OCI-LY1 (cell line): ENCODE measurements around the gene PTPRG.
"Not testable (repeated sequence)": the region's sequence is repeated elsewhere in the genome, so short reads cannot be mapped to it uniquely, and the experiment has no call there.

ENCODE experiments used
- H2AFZ ChIP-seq: fragments of 200-600 bp; sonication (generic), shearing (Covaris generic); 2 replicates; pipeline ENCODE4 v1.6.0; 2014; ENCODE audit warnings: antibody characterized with exemption, mild to moderate bottlenecking, low read length
- H3F3A ChIP-seq: fragments of 200-600 bp; sonication (generic), shearing (Covaris generic); 2 replicates; pipeline ENCODE4 v1.6.0; 2014; ENCODE audit warnings: mild to moderate bottlenecking, antibody characterized with exemption, low read length, moderate library complexity; ENCODE audit not compliant: insufficient read depth
- H3K27ac ChIP-seq: fragments of 200-600 bp; sonication (generic); 2 replicates; pipeline ENCODE4 v1.5.1; 2014; ENCODE audit warnings: low read length, mixed run types, mild to moderate bottlenecking, low read depth; ENCODE audit not compliant: poor library complexity, severe bottlenecking
- H3K27me3 ChIP-seq: fragments of 200-600 bp; sonication (generic); 2 replicates; pipeline ENCODE4 v1.6.0; 2014; ENCODE audit warnings: antibody characterized with exemption, mild to moderate bottlenecking, low read length, moderate library complexity; ENCODE audit not compliant: insufficient read depth
- H3K36me3 ChIP-seq: fragments of 200-600 bp; sonication (generic); 2 replicates; pipeline ENCODE4 v1.6.1; 2014; ENCODE audit warnings: mild to moderate bottlenecking, antibody characterized with exemption, low read length, moderate library complexity, mixed read lengths; ENCODE audit not compliant: insufficient read depth
- H3K4me1 ChIP-seq: fragments of 200-600 bp; sonication (generic); 2 replicates; pipeline ENCODE4 v1.5.1; 2014; ENCODE audit warnings: mild to moderate bottlenecking, low read length, moderate library complexity; ENCODE audit not compliant: insufficient read depth, severe bottlenecking
- H3K4me2 ChIP-seq: fragments of 200-600 bp; sonication (generic), shearing (Covaris generic); 2 replicates; pipeline ENCODE4 v1.6.1; 2014; ENCODE audit warnings: low read length
- H3K4me3 ChIP-seq: fragments of 200-600 bp; sonication (generic); 2 replicates; pipeline ENCODE4 v1.5.1; 2014; ENCODE audit warnings: low read length, low read depth, mild to moderate bottlenecking, mixed read lengths; ENCODE audit not compliant: poor library complexity, severe bottlenecking
- H3K79me2 ChIP-seq: fragments of 200-600 bp; shearing (Covaris generic); 2 replicates; pipeline ENCODE4 v1.6.1; 2016; ENCODE audit warnings: mixed run types, low read length, mixed read lengths; ENCODE audit not compliant: insufficient read depth
- H3K9ac ChIP-seq: fragments of 200-600 bp; sonication (generic), shearing (Covaris generic); 2 replicates; pipeline ENCODE4 v1.6.1; 2014; ENCODE audit warnings: mild to moderate bottlenecking, low read length, mixed read lengths
- H3K9me2 ChIP-seq: fragments of 200-600 bp; sonication (generic), shearing (Covaris generic); 2 replicates; pipeline ENCODE4 v1.6.1; 2014; ENCODE audit warnings: low read depth, mild to moderate bottlenecking, low read length, mixed read lengths
- H3K9me3 ChIP-seq: fragments of 200-600 bp; shearing (Covaris generic); 2 replicates; pipeline ENCODE4 v1.6.1; 2014; ENCODE audit warnings: low read length, mixed read lengths
- H4K20me1 ChIP-seq: fragments of 200-600 bp; sonication (generic), shearing (Covaris generic); 2 replicates; pipeline ENCODE4 v1.6.0; 2016; ENCODE audit warnings: mild to moderate bottlenecking, low read length; ENCODE audit not compliant: insufficient read depth
- CTCF ChIP-seq: fragments of 200-600 bp; sonication (generic), shearing (Covaris generic); IDR thresholded peaks from 2 replicates; pipeline ENCODE4 v1.5.1; 2017; ENCODE audit warnings: mild to moderate bottlenecking, antibody characterized with exemption, low read length, moderate library complexity, mixed read lengths
- EZH2 ChIP-seq: fragments of 200-600 bp; sonication (generic), shearing (Covaris generic); IDR thresholded peaks from 2 replicates; pipeline ENCODE4 v1.8.0; 2017; ENCODE audit warnings: borderline replicate concordance, mixed run types, mild to moderate bottlenecking, antibody characterized with exemption, low read length, moderate library complexity, mixed read lengths

Gene PTPRG

GRCh38 chr3:61812517-61812916 is 251.1 kb downstream of the PTPRG start:
- H2AFZ ChIP-seq, result no peak overlapping the region
- H3K9me2 ChIP-seq, result no peaks in the 10 kb centered on the region
- no peak overlapping the region for H3K4me2 ChIP-seq
- no peaks in the 10 kb centered on the region for H3K27me3 ChIP-seq
- no peak overlapping the region for H3K27ac ChIP-seq
- no peak overlapping the region for H3K4me3 ChIP-seq
- no peak overlapping the region for H3K9ac ChIP-seq
- no peaks in the 10 kb centered on the region for H3K9me3 ChIP-seq
- no peaks in the 10 kb centered on the region for H4K20me1 ChIP-seq
- no peaks in the 10 kb centered on the region for H3K36me3 ChIP-seq
- TF ChIP-seq EZH2 (no peak), CTCF (no peak)
- H3F3A ChIP-seq, result no peaks in the 10 kb centered on the region
- no peaks in the 10 kb centered on the region for H3K4me1 ChIP-seq
- no peaks in the 10 kb centered on the region for H3K79me2 ChIP-seq

GRCh38 chr3:61813636-61814035 is 252.3 kb downstream of the PTPRG start:
- no peak overlapping the region for H3K4me2 ChIP-seq
- H3F3A ChIP-seq, result no peaks in the 10 kb centered on the region
- TF ChIP-seq CTCF, result no peak
- TF ChIP-seq EZH2, result no peak
- no peak overlapping the region for H3K9ac ChIP-seq
- H3K36me3 ChIP-seq, result no peaks in the 10 kb centered on the region
- H2AFZ ChIP-seq, result no peak overlapping the region
- no peaks in the 10 kb centered on the region for H3K79me2 ChIP-seq
- H3K27ac ChIP-seq, result no peak overlapping the region
- H4K20me1 ChIP-seq, result no peaks in the 10 kb centered on the region
- H3K27me3 ChIP-seq, result no peaks in the 10 kb centered on the region
- no peak overlapping the region for H3K4me3 ChIP-seq
- H3K9me2 ChIP-seq, result no peaks in the 10 kb centered on the region
- H3K9me3 ChIP-seq, result no peaks in the 10 kb centered on the region
- H3K4me1 ChIP-seq, result no peaks in the 10 kb centered on the region

- TF ChIP-seq EZH2 (no peak), CTCF (no peak)
- Histone ChIP-seq H3K9me2 (no peaks in the 10 kb centered on the region), H3K27ac (no peak overlapping the region), H3K4me1 (no peaks in the 10 kb centered on the region), H3K9me3 (no peaks in the 10 kb centered on the region), H3K27me3 (no peaks in the 10 kb centered on the region), H3K4me3 (no peak overlapping the region), H4K20me1 (no peaks in the 10 kb centered on the region), H3K9ac (no peak overlapping the region), H3K36me3 (no peaks in the 10 kb centered on the region), H3F3A (no peaks in the 10 kb centered on the region), H2AFZ (no peak overlapping the region), H3K4me2 (no peak overlapping the region), H3K79me2 (no peaks in the 10 kb centered on the region)
Observed at GRCh38 chr3:61814674-61815073, 253.3 kb downstream of the PTPRG start.

- not testable (repeated sequence) for H3K79me2 ChIP-seq
Observed at GRCh38 chr3:61816304-61816703, 254.9 kb downstream of the PTPRG start.

More at GRCh38 chr3:61816304-61816703, 254.9 kb downstream of the PTPRG start:
- not testable (repeated sequence) for H3K9ac ChIP-seq, H3K4me2 ChIP-seq, H3K4me3 ChIP-seq, H3K27ac ChIP-seq, H2AFZ ChIP-seq, H3K9me3 ChIP-seq, H3F3A ChIP-seq, H3K4me1 ChIP-seq, H3K9me2 ChIP-seq, H4K20me1 ChIP-seq, H3K27me3 ChIP-seq, H3K36me3 ChIP-seq
